Bone marrow (tissue), 2 donors: Measurements from ENCODE around the gene PDGFRB.

ENCODE experiments used
- DNase-seq, 2 donors: peaks; one replicate each; lab custom pipeline; 2025; lab: John Stamatoyannopoulos, UW

Gene PDGFRB

GRCh38 chr5:150181766-150182545, 26.3 kb upstream of the PDGFRB start:
- DNase-seq = no peak

GRCh38 chr5:150181027-150181426, 25.4 kb upstream of the PDGFRB start:
- DNase-seq = no peak

GRCh38 chr5:150180241-150181026, 24.8 kb upstream of the PDGFRB start:
- no peak for DNase-seq

GRCh38 chr5:150179019-150179620, 23.5 kb upstream of the PDGFRB start:
- no peak for DNase-seq

GRCh38 chr5:150178262-150178661, 22.6 kb upstream of the PDGFRB start:
- DNase-seq = no peak

GRCh38 chr5:150177721-150178120, 22.1 kb upstream of the PDGFRB start:
- DNase-seq = no peak

- no peak for DNase-seq
Measured at GRCh38 chr5:150176745-150177477, 21.3 kb upstream of the PDGFRB start.

- DNase-seq = no peak
Measured at GRCh38 chr5:150175536-150175935, 19.9 kb upstream of the PDGFRB start.

GRCh38 chr5:150175076-150175475, 19.4 kb upstream of the PDGFRB start:
- DNase-seq = no peak

- no peak for DNase-seq
Measured at GRCh38 chr5:150174285-150174684, 18.6 kb upstream of the PDGFRB start.

- no peak for DNase-seq
Measured at GRCh38 chr5:150173161-150173560, 17.5 kb upstream of the PDGFRB start.

- DNase-seq = no peak
Measured at GRCh38 chr5:150172556-150172955, 16.9 kb upstream of the PDGFRB start.

- DNase-seq = no peak
Measured at GRCh38 chr5:150172145-150172544, 16.5 kb upstream of the PDGFRB start.

- DNase-seq = no peak
Measured at GRCh38 chr5:150168864-150169263, 13.2 kb upstream of the PDGFRB start.

- no peak for DNase-seq
Measured at GRCh38 chr5:150167908-150168307, 12.3 kb upstream of the PDGFRB start.

GRCh38 chr5:150167512-150167850, 11.8 kb upstream of the PDGFRB start:
- DNase-seq = no peak

GRCh38 chr5:150166650-150167511, 11.2 kb upstream of the PDGFRB start, which contains the start of gene CDX1:
Gene CDX1, plus strand, starts transcription at chr5:150166778. Its CDS starts 99 bp downstream, at chr5:150166877.
- no peak for DNase-seq

GRCh38 chr5:150166037-150166649, 10.5 kb upstream of the PDGFRB start:
- DNase-seq = no peak

GRCh38 chr5:150164211-150164980, 8.8 kb upstream of the PDGFRB start:
- DNase-seq = no peak

- no peak for DNase-seq
Measured at GRCh38 chr5:150163547-150164059, 8.0 kb upstream of the PDGFRB start.
